Cardiac muscle cell (in vitro differentiated cells and primary cell): ENCODE data around the gene CARD9. TPM values are rescaled to one million over a fixed set of nuclear protein-coding genes. Genes with fewer than 3 reads are reported as not detected.

Experiments used
- DNase-seq, 2 donors: peaks; one replicate each; pipeline versions ENCODE4 v3.0.0 to v3.0.0-alpha.2; 2010 to 2017; ENCODE audit warnings: low read depth in 1 of 2, low spot score in 1 of 2
- H3K27ac ChIP-seq: fragments of 200-600 bp; sonication (generic); 2 replicates; pipeline ENCODE4 v1.5.1; 2016
- H3K27me3 ChIP-seq: fragments of 200-600 bp; sonication (generic); 2 replicates; pipeline ENCODE4 v1.6.0; 2016; ENCODE audit warnings: control low read depth
- H3K36me3 ChIP-seq: fragments of 200-600 bp; sonication (generic); 2 replicates; pipeline ENCODE4 v1.5.1; 2016; ENCODE audit warnings: control low read depth
- H3K4me1 ChIP-seq: fragments of 200-600 bp; sonication (generic); 2 replicates; pipeline ENCODE4 v1.8.1; 2017; ENCODE audit warnings: low read depth, mild to moderate bottlenecking, mixed run types
- H3K4me3 ChIP-seq: fragments of 200-600 bp; sonication (generic); 2 replicates; pipeline ENCODE4 v1.5.1; 2016; ENCODE audit warnings: mild to moderate bottlenecking
- H3K9me3 ChIP-seq: fragments of 200-600 bp; sonication (generic); 2 replicates; pipeline ENCODE4 v1.5.1; 2017; ENCODE audit warnings: low read depth, mild to moderate bottlenecking, control low read depth
- CTCF ChIP-seq: IDR thresholded peaks from 2 replicates; pipeline ENCODE4 v1.5.1; 2012; ENCODE audit warnings: low read depth, mild to moderate bottlenecking, low read length
- polyA plus RNA-seq: library from polyadenylated mRNA; unstranded; fragments of >200 nt; fragmentation: Nextera tagmentation; extraction: Ambion mirVana; gene quantifications from 2 replicates; pipeline ENCODE4 v1.2.1, GENCODE V29; 2016
- total RNA-seq: library from RNA; depleted of rRNA; stranded (reverse); fragments of >200 nt; gene quantifications from 2 replicates; pipeline ENCODE4 v1.2.3, GENCODE V29; 2016

Gene CARD9
- total and polyA plus RNA-seq, 2 experiments from 2014 or later, result 2.1 TPM

- TF ChIP-seq CTCF, result no peak
- H3K9me3 ChIP-seq, result no peaks in the 10 kb centered on the region
- H3K4me3 ChIP-seq, result no peak overlapping the region
- DNase-seq, result no peak
- no peaks in the 10 kb centered on the region for H3K4me1 ChIP-seq
- H3K36me3 ChIP-seq, result peaks cover 3% of the 10 kb centered on the region
- H3K27ac ChIP-seq, result no peak overlapping the region
- H3K27me3 ChIP-seq, result no peaks in the 10 kb centered on the region
Measured at GRCh38 chr9:136381311-136381710, 7.8 kb upstream of the CARD9 start.

- no peak for DNase-seq
- Histone ChIP-seq H3K4me1 (no peaks in the 10 kb centered on the region), H3K27me3 (no peaks in the 10 kb centered on the region), H3K36me3 (peaks cover 4% of the 10 kb centered on the region), H3K27ac (no peak overlapping the region), H3K4me3 (no peak overlapping the region), H3K9me3 (no peaks in the 10 kb centered on the region)
- TF ChIP-seq CTCF, result no peak
Measured at GRCh38 chr9:136380381-136380780, 6.9 kb upstream of the CARD9 start.

- H3K9me3 ChIP-seq, result no peaks in the 10 kb centered on the region
- no peak for TF ChIP-seq CTCF
- no peaks in the 10 kb centered on the region for H3K4me1 ChIP-seq
- DNase-seq, result no peak
- H3K27me3 ChIP-seq, result no peaks in the 10 kb centered on the region
- H3K27ac ChIP-seq, result no peak overlapping the region
- H3K4me3 ChIP-seq, result no peak overlapping the region
- peaks cover 6% of the 10 kb centered on the region for H3K36me3 ChIP-seq
Measured at GRCh38 chr9:136379891-136380290, 6.4 kb upstream of the CARD9 start.

- Histone ChIP-seq H3K36me3 (peaks cover 6% of the 10 kb centered on the region), H3K4me3 (no peak overlapping the region), H3K27me3 (no peaks in the 10 kb centered on the region), H3K27ac (no peak overlapping the region), H3K9me3 (no peaks in the 10 kb centered on the region), H3K4me1 (no peaks in the 10 kb centered on the region)
- no peak for DNase-seq
- TF ChIP-seq CTCF, result no peak
Measured at GRCh38 chr9:136379401-136379800, 5.9 kb upstream of the CARD9 start.

- Histone ChIP-seq H3K4me1 (no peaks in the 10 kb centered on the region), H3K9me3 (no peaks in the 10 kb centered on the region), H3K27me3 (no peaks in the 10 kb centered on the region), H3K4me3 (no peak overlapping the region), H3K27ac (no peak overlapping the region), H3K36me3 (peaks cover 6% of the 10 kb centered on the region)
- no peak for TF ChIP-seq CTCF
- DNase-seq, result no peak
Measured at GRCh38 chr9:136379003-136379287, 5.5 kb upstream of the CARD9 start.
